Natural killer cell (primary cell): ENCODE data around the gene APBA2. TPM values are rescaled to one million over a fixed set of nuclear protein-coding genes. Genes with fewer than 3 reads are reported as not detected.
"Not testable (repeated sequence)": the region's sequence is repeated elsewhere in the genome, so short reads cannot be mapped to it uniquely, and the experiment has no call there.

Experiments
- ATAC-seq, 3 donors: fragments of 150-1000 bp in 2 of 3; fragments of 200-7000 bp in 1 of 3; cut with Tn5 transposase; 1 replicate in 1 of 3; 2 replicates in 2 of 3; pipeline ENCODE4 v1.10.0; 2021; ENCODE audit warnings: mild to moderate bottlenecking in 2 of 3, moderate library complexity in 2 of 3
- DNase-seq, 2 donors: peaks; one replicate each; pipeline versions ENCODE4 v3.0.0 to v3.0.0-alpha.2; 2013 to 2021; ENCODE audit warnings: mixed read lengths in 1 of 2
- H3K27ac ChIP-seq: one replicate; pipeline ENCODE4 v1.5.1; 2013; ENCODE audit warnings: mild to moderate bottlenecking, low read length
- H3K27me3 ChIP-seq: one replicate; pipeline ENCODE4 v1.6.1; 2013; ENCODE audit warnings: low read length; ENCODE audit not compliant: control insufficient read depth, insufficient read depth
- H3K36me3 ChIP-seq: one replicate; pipeline ENCODE4 v1.6.1; 2013; ENCODE audit warnings: low read length; ENCODE audit not compliant: control insufficient read depth, insufficient read depth
- H3K4me1 ChIP-seq: one replicate; pipeline ENCODE4 v1.6.1; 2013; ENCODE audit warnings: low read length; ENCODE audit not compliant: control insufficient read depth, insufficient read depth
- H3K4me3 ChIP-seq: one replicate; pipeline ENCODE4 v1.5.1; 2013; ENCODE audit warnings: low read length
- H3K9me3 ChIP-seq: one replicate; pipeline ENCODE4 v1.6.1; 2013; ENCODE audit warnings: low read length; ENCODE audit not compliant: control insufficient read depth, insufficient read depth
- H3K27ac Mint-ChIP-seq, 2 donors: one replicate each; pipeline ENCODE4 v1.8.0; 2022; ENCODE audit warnings: mild to moderate bottlenecking in 2 of 2, mixed read lengths in 2 of 2, moderate library complexity in 1 of 2
- H3K27me3 Mint-ChIP-seq, 2 donors: one replicate each; pipeline ENCODE4 v1.8.0; 2022; ENCODE audit warnings: low read depth in 2 of 2, mixed read lengths in 2 of 2
- H3K36me3 Mint-ChIP-seq: one replicate; pipeline ENCODE4 v1.8.0; 2022; ENCODE audit warnings: mixed read lengths
- H3K4me1 Mint-ChIP-seq, 2 donors: one replicate each; pipeline ENCODE4 v1.8.0; 2022; ENCODE audit warnings: mixed read lengths in 2 of 2
- H3K4me3 Mint-ChIP-seq: one replicate; pipeline ENCODE4 v1.8.0; 2022; ENCODE audit warnings: mild to moderate bottlenecking, moderate library complexity, mixed read lengths
- H3K9me3 Mint-ChIP-seq, 2 donors: one replicate each; pipeline ENCODE4 v1.8.0; 2022; ENCODE audit warnings: mixed read lengths in 2 of 2
- CTCF ChIP-seq: fragments of 200-600 bp; IDR thresholded peaks from one replicate; pipeline ENCODE4 v1.8.0; 2022; ENCODE audit warnings: antibody characterized with exemption
- WGBS: methylation state at CpG from one replicate; pipeline ENCODE4 v1.1.7; 2013; ENCODE audit warnings: missing lambda C conversion rate; ENCODE audit not compliant: insufficient coverage; 5-methylcytosine and 5-hydroxymethylcytosine counted together
- intact Hi-C: fragments of 100-400 bp; cut with micrococcal nuclease; formaldehyde crosslinking; loops from one replicate; pipeline ENCODE4 v1.14.2; 2022
- total RNA-seq, 4 donors: library from RNA; stranded (reverse); fragments of 120-200 nt in 1 of 4; gene quantifications; one replicate each; pipeline versions ENCODE4 v1.2.3 to v1.2.4, GENCODE V29; 2013 to 2022

APBA2 gene
- total RNA-seq, 3 donors from 2014 or later (not counting 1 experiment from before 2014, with no cell fraction given) = 96.4 to 119 (median 97.9) TPM

DNA sequence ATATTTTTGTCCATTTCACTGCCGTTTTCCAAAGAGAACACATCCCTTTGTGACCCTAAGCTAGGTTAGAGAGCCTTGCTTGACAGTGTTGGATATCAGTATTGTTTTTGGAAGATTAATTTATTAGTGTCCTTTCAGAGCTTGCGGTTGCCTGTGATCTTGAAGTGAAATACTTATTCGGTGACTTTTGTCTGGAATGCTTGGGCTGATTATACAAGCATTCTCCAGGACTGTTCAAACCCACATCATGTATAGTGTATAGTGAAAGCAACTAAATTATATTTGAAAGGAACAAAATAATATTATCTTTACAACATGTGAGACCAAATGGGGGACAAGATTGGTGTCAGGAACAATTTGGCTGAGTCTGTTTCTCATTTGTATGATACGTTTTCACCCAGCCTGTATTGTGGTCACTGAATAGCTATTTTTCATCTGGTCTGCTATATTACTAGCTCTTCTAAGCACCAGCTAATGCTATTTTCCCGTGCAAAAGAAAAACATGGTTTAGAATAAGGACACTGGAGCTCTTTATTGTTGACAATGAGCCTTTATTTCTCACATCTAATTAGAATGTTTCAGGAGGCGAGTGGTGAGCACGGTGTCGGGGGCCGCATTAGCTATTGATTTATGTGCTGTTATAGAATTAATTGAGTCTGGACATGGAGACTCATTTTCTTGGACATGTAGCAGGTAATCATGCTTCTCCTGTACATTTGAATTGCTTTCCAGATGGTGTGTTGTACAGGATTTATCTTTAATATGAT is 158.1 kb downstream of the APBA2 start:
- Mint-ChIP-seq H3K36me3 (no peaks in the 10 kb centered on the region), H3K27me3 (no peaks in the 10 kb centered on the region), H3K4me1 (peaks cover 59 to 69% of the 10 kb centered on the region in 2 donors), H3K9me3 (no peaks in the 10 kb centered on the region), H3K4me3 (no peak overlapping the region), H3K27ac (peak overlapping the region; percentile 23 to 71)
- WGBS = 86% methylated on average over 8 of the region's 9 CpGs
- no peak overlapping the region for H3K27ac ChIP-seq
- no peaks in the 10 kb centered on the region for H3K27me3 ChIP-seq
- H3K9me3 ChIP-seq = no peaks in the 10 kb centered on the region
- no peak overlapping the region for H3K4me3 ChIP-seq
- no peaks in the 10 kb centered on the region for H3K36me3 ChIP-seq
- no peak for TF ChIP-seq CTCF
- intact Hi-C loops = no loop called here
- H3K4me1 ChIP-seq = peaks cover 38% of the 10 kb centered on the region
- DNase-seq (no peak), ATAC-seq (no peak)

GRCh38 chr15:29044503-29044901 is 158.7 kb downstream of the APBA2 start:
- Histone ChIP-seq H3K27ac (no peak overlapping the region), H3K27me3 (no peaks in the 10 kb centered on the region), H3K4me1 (peaks cover 32% of the 10 kb centered on the region), H3K36me3 (no peaks in the 10 kb centered on the region), H3K4me3 (no peak overlapping the region), H3K9me3 (no peaks in the 10 kb centered on the region)
- WGBS = no CpG with 5 or more reads among the region's 1 CpG
- Mint-ChIP-seq H3K27ac (peak overlapping the region; percentile 70 to 71), H3K4me3 (no peak overlapping the region), H3K36me3 (no peaks in the 10 kb centered on the region), H3K9me3 (no peaks in the 10 kb centered on the region), H3K27me3 (no peaks in the 10 kb centered on the region), H3K4me1 (peaks cover 55 to 66% of the 10 kb centered on the region in 2 donors)
- DNase-seq (no peak), ATAC-seq (no peak)
- TF ChIP-seq CTCF = no peak
- intact Hi-C loops = no loop called here

GRCh38 chr15:29045161-29045560 is 159.4 kb downstream of the APBA2 start:
- H3K27me3 Mint-ChIP-seq, H3K27ac ChIP-seq, H3K36me3 ChIP-seq, H3K4me3 ChIP-seq, H3K36me3 Mint-ChIP-seq, ATAC-seq, H3K4me3 Mint-ChIP-seq, DNase-seq, H3K9me3 Mint-ChIP-seq, intact Hi-C loops, H3K27me3 ChIP-seq, H3K9me3 ChIP-seq: not testable (repeated sequence)
- H3K4me1 Mint-ChIP-seq = peaks cover 55 to 64% of the 10 kb centered on the region in 2 donors
- H3K4me1 ChIP-seq = peaks cover 25% of the 10 kb centered on the region
- WGBS = 95% methylated on average over 7 of the region's 7 CpGs
- peak overlapping the region; percentile 70 to 71 for H3K27ac Mint-ChIP-seq

DNA sequence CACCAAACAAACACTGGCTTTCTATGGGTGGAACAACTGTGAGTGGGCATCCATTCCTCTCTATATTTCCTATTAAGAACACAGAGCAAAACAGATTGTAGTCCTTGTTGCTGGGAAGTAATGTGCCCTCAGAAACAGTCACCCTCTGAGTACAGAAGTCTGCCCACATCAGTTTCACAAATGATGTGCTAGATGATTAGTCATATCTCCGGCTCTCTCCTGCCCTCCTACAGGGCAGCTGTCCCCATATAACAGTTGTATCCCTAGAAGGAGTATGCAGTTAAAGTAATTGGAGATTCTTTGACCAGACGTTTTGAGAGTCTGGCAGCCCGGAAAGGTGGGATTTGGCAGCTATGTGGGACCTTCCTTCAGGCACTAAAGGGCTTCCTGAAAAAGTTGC is 159.9 kb downstream of the APBA2 start:
- Histone ChIP-seq H3K36me3 (no peaks in the 10 kb centered on the region), H3K9me3 (no peaks in the 10 kb centered on the region), H3K4me1 (peaks cover 23% of the 10 kb centered on the region), H3K27me3 (no peaks in the 10 kb centered on the region), H3K4me3 (no peak overlapping the region), H3K27ac (no peak overlapping the region)
- WGBS = 60% methylated on average over 3 of the region's 3 CpGs
- Mint-ChIP-seq H3K27ac (peak overlapping the region; percentile 70 to 71), H3K4me1 (peaks cover 58 to 64% of the 10 kb centered on the region in 2 donors), H3K9me3 (no peaks in the 10 kb centered on the region), H3K36me3 (no peaks in the 10 kb centered on the region), H3K27me3 (no peaks in the 10 kb centered on the region), H3K4me3 (no peak overlapping the region)
- no peak for TF ChIP-seq CTCF
- intact Hi-C loops = no loop called here
- ATAC-seq (peak; percentile 83 to 96 (median 88)), DNase-seq (no peak)
